Renal cortical epithelial cell (primary cell): ENCODE results near the gene TMPRSS9. TPM values are rescaled to one million over a fixed set of nuclear protein-coding genes. Genes with fewer than 3 reads are reported as not detected.
"Not testable (repeated sequence)": the region's sequence is repeated elsewhere in the genome, so short reads cannot be mapped to it uniquely, and the experiment has no call there.

Experiments used
- DNase-seq: peaks from one replicate; pipeline ENCODE4 v3.0.0-alpha.2; 2011; ENCODE audit warnings: low read depth
- total RNA-seq: library from RNA; depleted of rRNA; stranded (reverse); fragments of >200 nt; gene quantifications from 2 replicates; pipeline ENCODE4 v1.2.3, GENCODE V29; 2014

Gene TMPRSS9
- total RNA-seq, 1 donor from 2014 or later: 0.05 TPM

DNA sequence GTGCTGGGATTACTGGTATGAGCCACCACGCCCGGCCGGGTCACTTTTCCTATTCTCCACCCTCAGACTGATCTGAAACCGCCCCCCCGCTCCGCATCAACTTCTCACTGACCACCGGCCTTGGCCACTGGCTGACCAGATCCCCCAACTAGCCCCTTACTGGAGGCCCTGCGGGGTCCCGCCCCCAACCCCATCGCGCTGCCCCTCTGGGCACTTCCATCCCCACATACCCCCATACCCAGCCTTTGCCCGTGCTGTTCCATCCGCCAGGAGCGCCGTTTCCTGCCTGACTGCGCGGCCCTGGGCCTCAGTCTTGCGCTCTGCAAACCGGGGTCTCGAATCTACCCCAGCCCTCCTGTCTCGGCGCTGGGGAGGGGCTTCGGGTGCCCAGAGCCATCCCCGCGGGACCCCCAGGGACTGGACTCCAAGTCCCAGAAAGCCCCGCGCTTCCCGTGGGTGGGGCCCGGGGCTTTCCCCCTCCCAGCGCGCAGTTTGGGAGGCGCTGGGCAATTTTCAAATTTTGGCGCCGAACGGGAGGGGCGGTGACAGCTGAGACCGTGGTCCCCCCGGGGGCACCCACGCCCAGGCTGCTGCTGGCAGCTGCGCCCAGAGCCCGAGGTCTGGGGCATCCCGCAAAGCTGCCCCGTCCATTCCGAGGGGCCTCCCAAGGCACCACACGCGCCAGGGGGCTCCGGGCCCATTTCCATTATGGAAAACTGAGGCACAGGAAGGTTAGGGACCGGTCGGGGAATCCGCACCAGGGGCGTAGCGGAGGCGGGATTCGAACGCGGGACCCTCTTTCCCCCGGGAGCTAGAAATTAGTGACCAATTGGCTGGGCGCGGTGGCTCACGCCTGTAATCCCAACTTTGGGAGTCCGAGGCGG lies 101.9 kb downstream of the TMPRSS9 start:
- DNase-seq: no peak

DNA sequence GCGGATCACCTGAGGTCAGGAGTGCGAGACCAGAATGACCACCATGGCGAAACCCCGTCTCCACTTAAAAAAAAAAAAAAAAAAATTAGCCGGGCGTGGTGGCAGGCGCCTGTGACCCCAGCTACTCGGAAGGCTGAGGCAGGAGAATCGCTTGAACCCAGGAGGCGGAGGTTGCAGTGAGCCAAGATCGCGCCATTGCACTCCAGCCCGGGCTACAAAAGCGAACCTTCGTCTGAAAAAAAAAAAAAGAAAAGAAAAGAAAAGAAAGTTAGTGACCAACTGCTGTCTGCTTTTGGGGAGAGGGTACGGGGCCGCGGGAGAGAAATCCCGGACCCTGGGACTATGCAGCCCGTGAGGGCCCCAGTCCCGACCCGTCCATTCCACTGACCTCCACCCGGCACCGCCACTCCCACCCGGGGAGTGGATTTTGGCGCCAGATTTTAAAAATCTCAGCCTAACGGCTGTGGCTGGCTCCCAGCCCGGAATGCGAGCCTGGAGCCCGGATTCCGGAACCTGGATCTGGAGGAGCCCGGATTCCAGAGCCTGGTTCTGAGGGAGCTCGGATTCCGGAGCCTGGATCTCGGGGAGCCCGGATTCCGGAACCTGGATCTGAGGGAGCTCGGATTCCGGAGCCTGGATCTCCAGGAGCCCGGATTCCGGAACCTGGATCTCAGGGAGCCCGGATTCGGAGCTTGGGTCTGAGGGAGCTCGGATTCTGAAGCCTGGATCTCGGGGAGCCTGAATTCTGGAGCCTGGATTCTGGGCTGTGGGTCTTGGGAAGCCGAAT lies 102.8 kb downstream of the TMPRSS9 start:
- DNase-seq: peak; percentile 76

GRCh38 chr19:2463694-2464093 lies 103.6 kb downstream of the TMPRSS9 start:
- DNase-seq: not testable (repeated sequence)

DNA sequence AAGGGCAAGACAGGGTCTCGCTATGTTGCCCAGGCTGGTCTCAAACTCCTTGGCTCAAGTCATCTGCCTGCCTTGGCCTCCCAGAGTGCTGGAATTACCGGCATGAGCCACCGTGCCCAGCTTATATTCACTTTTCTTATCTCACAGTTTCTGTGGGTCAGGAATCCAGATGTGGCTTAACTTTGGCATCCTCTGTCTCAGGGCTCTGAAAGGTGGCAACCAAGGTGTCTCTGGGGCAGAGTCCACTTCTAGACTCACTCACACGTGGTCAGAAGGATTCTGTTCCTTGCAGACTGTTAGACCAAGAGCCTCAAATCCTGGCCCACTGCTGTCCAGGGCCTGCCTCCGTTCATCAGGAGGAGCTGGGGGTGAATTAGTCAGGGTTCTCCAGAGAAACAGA lies 104.3 kb downstream of the TMPRSS9 start:
- DNase-seq: no peak

GRCh38 chr19:2468596-2468995 lies 108.5 kb downstream of the TMPRSS9 start:
- DNase-seq: no peak

DNA sequence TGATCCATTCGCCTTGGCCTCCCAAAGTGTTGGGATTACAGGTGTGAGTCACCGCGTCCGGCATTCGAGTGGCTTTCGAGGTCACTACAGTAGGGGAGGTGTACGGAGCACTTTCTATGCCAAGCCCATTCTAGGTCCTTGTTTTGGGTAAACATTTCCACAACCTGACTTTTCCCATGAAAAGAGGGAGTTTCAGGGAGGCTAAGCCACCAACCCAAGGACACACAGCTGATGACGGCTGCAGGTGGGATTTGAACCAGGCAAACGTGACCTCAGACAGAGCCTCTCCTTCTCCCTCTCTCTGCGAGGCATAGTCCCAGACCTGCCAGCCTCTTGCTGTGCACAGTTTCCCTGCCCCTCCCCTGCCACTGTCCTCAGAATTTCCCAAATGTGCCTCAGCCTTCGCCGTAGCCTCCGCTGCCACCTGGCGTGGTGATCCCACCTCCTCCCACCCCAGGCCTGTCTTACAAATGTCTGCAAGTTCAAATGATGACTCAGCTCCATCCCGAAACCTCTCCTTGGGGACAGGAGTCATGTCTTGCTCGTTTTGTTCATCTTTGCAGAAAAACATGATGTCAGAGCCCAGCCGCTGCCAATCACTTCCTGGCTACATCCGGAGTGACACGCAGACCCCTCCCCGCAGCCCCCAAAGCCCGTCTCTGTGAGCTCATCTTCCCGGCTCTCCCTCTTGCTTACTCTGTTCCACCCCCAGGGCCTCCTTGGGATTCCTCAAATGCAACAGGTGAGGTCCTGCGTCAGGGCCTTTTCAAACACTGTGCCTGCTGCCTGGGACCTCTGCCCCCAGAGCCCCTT lies 109.2 kb downstream of the TMPRSS9 start:
- DNase-seq: peak; percentile 70

GRCh38 chr19:2469915-2470200 lies 109.8 kb downstream of the TMPRSS9 start:
- not testable (repeated sequence) for DNase-seq

DNA sequence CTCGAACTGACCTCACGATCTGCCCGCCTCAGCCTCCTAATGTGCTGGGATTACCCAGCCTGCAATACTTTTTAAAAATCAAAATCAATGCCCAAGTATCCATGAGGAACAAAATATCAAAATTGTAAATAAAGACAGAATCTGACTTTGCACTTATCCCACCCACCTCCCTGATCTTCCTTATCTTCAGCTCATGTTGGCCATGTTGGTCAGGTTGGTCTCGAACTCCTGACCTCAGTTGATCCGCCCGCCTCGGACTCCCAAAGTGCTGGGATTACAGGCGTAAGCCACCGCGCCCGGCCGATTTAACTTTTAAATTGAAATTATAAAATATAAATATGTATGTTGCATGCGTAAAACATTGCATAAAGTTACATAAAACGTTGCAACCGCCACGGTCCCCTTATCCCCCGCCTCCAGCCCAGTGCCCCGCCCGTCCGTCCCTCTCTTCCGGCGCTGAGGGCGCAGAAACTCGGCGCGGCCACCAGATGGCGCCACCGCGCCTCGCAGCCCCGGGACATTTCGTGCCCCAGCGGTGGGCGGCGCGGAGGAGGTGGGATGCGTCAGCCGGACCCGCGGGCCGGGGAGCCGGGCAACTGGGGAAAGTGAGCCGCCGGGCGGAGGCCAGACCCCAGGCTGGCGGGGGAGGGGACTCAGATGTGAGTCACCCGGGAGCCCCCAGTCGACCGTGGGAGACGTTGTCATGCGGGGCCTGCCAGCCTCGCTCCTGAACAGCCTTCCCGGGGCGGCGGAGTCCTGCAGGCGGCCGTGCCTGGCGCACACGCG lies 114.4 kb downstream of the TMPRSS9 start:
- DNase-seq: peak; percentile 62

- DNase-seq: no peak
Observed at GRCh38 chr19:2475018-2475701, 115.1 kb downstream of the TMPRSS9 start.

Other genes with a start within 250 kb of the TMPRSS9 start
- 111 and 175 TPM in 2 replicates for gene AP3D1, start 208.7 kb upstream of the TMPRSS9 start, total RNA-seq
- 1.9 and 8.4 TPM in 2 replicates for gene DOT1L, start 196.3 kb upstream of the TMPRSS9 start, total RNA-seq
- 68.1 and 121 TPM in 2 replicates for gene PLEKHJ1, start 123.9 kb upstream of the TMPRSS9 start, total RNA-seq
- gene SF3A2, start 123.4 kb upstream of the TMPRSS9 start, total RNA-seq: 21.0 and 39.2 TPM in 2 replicates
- 1.0 TPM in 1 of 2 replicates, not detected in the other for gene AMH, start 110.9 kb upstream of the TMPRSS9 start, total RNA-seq
- 3.3 TPM in 1 of 2 replicates, not detected in the other for gene JSRP1, start 103.8 kb upstream of the TMPRSS9 start, total RNA-seq
- 0.05 TPM in 1 of 2 replicates, not detected in the other for gene PEAK3, start 78.1 kb upstream of the TMPRSS9 start, total RNA-seq
- gene LINGO3, start 52.1 kb upstream of the TMPRSS9 start, total RNA-seq: 0.05 TPM in 1 of 2 replicates, not detected in the other
- gene LSM7, start 31.7 kb upstream of the TMPRSS9 start, total RNA-seq: 69.3 and 119 TPM in 2 replicates
- gene SPPL2B, start 31.6 kb upstream of the TMPRSS9 start, total RNA-seq: 12.5 and 43.7 TPM in 2 replicates
- gene TIMM13, start 67.3 kb downstream of the TMPRSS9 start, total RNA-seq: 31.8 and 45.5 TPM in 2 replicates
- 47.4 and 75.4 TPM in 2 replicates for gene LMNB2, start 96.7 kb downstream of the TMPRSS9 start, total RNA-seq
- gene GADD45B, start 115.9 kb downstream of the TMPRSS9 start, total RNA-seq: 31.4 and 50.2 TPM in 2 replicates